Heart left ventricle (tissue), 13 donors: Measurements from ENCODE around the gene SETBP1.

Experiments used
- POLR2A ChIP-seq, 2 donors: fragments of 450-650 bp; IDR thresholded peaks; one replicate each; pipeline ENCODE4 v1.6.1; 2017; ENCODE audit warnings: antibody characterized with exemption in 2 of 2, mild to moderate bottlenecking in 2 of 2, moderate library complexity in 2 of 2
- TF ChIP-seq, protein P1 (sequence below), 12 donors: fragments of 200-600 bp; sonication (generic) in 4 of 12; IDR thresholded peaks; one replicate each; pipeline versions ENCODE4 v1.5.0 to v1.8.0; 2018 to 2022; ENCODE audit warnings: antibody characterized with exemption in 12 of 12, mild to moderate bottlenecking in 5 of 12
- donor health status: ischemic (EF 13 %, LVEDD 7.1; RV severe dilation, severe dysfunction).
- donor health status: DM: no; HTN: yes; CAD: no.
- donor health status: DM: no; HTN: no; CAD: no.
- donor health status: ischemic (EF 25% LVEDD 6.9; RV normal size, moderate dysfunction).
- donor health status: ischemic (EF 25% LVEDD 5.7; RV mildly dilated, moderate dysfunction).
- donor health status: ischemic (EF 35%, LVEDD 5.7; RV mildly dilated, moderate dysfunction).
- donor health status: nonischemic (EF 11% LVEDD 7.7; RV severe dilation, severe dysfunction).
- donor health status: DM: yes; HTN: yes; CAD: no.
- donor health status: PGD.
- donor health status: ischemic (EF 29% LVEDD 5.4; RV normal size, mild dysfunction).
- donor health status: nonischemic (EF 23%, LVEDD 6.1; RV moderate dilation, normal function).

DNA sequence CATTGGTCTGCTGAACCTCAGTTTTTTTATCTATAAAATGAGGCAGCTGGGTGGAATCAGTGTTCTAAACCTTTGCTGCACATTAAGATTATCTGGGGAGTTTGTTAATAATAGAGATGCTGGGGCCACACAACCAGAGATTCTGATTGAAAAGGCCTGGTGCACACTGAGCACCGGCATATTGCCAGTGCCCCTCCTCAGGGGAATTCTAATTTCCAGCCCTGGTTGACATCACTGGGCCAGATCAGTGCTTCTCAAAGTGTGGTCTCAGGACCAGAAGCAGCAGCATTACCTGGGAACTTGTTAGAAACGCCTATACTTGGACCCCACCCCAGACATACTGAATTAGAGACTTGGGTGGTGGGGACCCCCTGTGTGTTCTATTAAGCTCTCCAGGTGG, 112.5 kb downstream of the SETBP1 start:
- no peak for TF ChIP-seq POLR2A (IDR thresholded peaks at IDR 0.05)
- TF ChIP-seq, protein P1, sequence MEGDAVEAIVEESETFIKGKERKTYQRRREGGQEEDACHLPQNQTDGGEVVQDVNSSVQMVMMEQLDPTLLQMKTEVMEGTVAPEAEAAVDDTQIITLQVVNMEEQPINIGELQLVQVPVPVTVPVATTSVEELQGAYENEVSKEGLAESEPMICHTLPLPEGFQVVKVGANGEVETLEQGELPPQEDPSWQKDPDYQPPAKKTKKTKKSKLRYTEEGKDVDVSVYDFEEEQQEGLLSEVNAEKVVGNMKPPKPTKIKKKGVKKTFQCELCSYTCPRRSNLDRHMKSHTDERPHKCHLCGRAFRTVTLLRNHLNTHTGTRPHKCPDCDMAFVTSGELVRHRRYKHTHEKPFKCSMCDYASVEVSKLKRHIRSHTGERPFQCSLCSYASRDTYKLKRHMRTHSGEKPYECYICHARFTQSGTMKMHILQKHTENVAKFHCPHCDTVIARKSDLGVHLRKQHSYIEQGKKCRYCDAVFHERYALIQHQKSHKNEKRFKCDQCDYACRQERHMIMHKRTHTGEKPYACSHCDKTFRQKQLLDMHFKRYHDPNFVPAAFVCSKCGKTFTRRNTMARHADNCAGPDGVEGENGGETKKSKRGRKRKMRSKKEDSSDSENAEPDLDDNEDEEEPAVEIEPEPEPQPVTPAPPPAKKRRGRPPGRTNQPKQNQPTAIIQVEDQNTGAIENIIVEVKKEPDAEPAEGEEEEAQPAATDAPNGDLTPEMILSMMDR (IDR thresholded peaks at IDR 0.05) = no peak
